ENCODE data around the gene AARSD1. TPM values are rescaled to one million over a fixed set of nuclear protein-coding genes. Genes with fewer than 3 reads are reported as not detected.
A peak's percentile ranks its signal among the peaks of the same experiment; 100 is the strongest.
"Not testable (repeated sequence)": the region's sequence is repeated elsewhere in the genome, so short reads cannot be mapped to it uniquely, and the experiment has no call there.

The AARSD1 gene
- polyA plus RNA-seq, 6 donors from 2014 or later: 34.4 to 58.3 (median 41.2) TPM

GRCh38 chr17:42973323-42973722 lies 9.1 kb upstream of the AARSD1 start:
- H3K27me3 Mint-ChIP-seq; ATAC-seq (ENCODE audit: low read depth in 2 of 2); H3K9me3 Mint-ChIP-seq; DNase-seq; H3K36me3 Mint-ChIP-seq; H3K4me1 Mint-ChIP-seq; H3K27ac Mint-ChIP-seq; H3K4me3 Mint-ChIP-seq: not testable (repeated sequence)

GRCh38 chr17:42971589-42971988 lies 7.3 kb upstream of the AARSD1 start:
- no peaks in the 10 kb centered on the region for H3K27me3 Mint-ChIP-seq
- peak overlapping the region in 1 of 6 donors; percentile 24 for H3K27ac Mint-ChIP-seq
- H3K9me3 Mint-ChIP-seq: no peaks in the 10 kb centered on the region
- no peaks in the 10 kb centered on the region for H3K36me3 Mint-ChIP-seq
- ATAC-seq (ENCODE audit: low read depth in 2 of 2): no peak
- H3K4me3 Mint-ChIP-seq: no peak overlapping the region
- DNase-seq: no peak
- no peaks in the 10 kb centered on the region for H3K4me1 Mint-ChIP-seq

GRCh38 chr17:42969001-42969581 lies 4.8 kb upstream of the AARSD1 start:
- ATAC-seq (ENCODE audit: low read depth in 2 of 2) (no peak), DNase-seq (no peak)
- Mint-ChIP-seq H3K36me3 (no peaks in the 10 kb centered on the region), H3K27me3 (no peaks in the 10 kb centered on the region), H3K4me1 (peaks cover 5 to 9% (median 6%) of the 10 kb centered on the region in 3 donors), H3K9me3 (no peaks in the 10 kb centered on the region), H3K4me3 (peak overlapping the region in 1 of 8 donors; percentile 36), H3K27ac (peak overlapping the region in 2 of 6 donors; percentile 23 to 81)

- ATAC-seq (ENCODE audit: low read depth in 2 of 2) (no peak), DNase-seq (no peak)
- peaks cover 0 to 5% of the 10 kb centered on the region in 2 donors for H3K36me3 Mint-ChIP-seq
- H3K9me3 Mint-ChIP-seq: no peaks in the 10 kb centered on the region
- H3K27me3 Mint-ChIP-seq: no peaks in the 10 kb centered on the region
- H3K4me3 Mint-ChIP-seq: no peak overlapping the region
- H3K27ac Mint-ChIP-seq: no peak overlapping the region
- H3K4me1 Mint-ChIP-seq: peaks cover 12 to 18% (median 13%) of the 10 kb centered on the region in 3 donors
Measured at GRCh38 chr17:42967925-42968324, 3.7 kb upstream of the AARSD1 start.

GRCh38 chr17:42953669-42954068 lies 10.6 kb downstream of the AARSD1 start:
- Mint-ChIP-seq H3K4me3 (no peak overlapping the region), H3K36me3 (peaks cover 23 to 44% of the 10 kb centered on the region in 2 donors), H3K27me3 (no peaks in the 10 kb centered on the region), H3K27ac (no peak overlapping the region), H3K4me1 (peaks cover 0 to 6% (median 4%) of the 10 kb centered on the region in 3 donors), H3K9me3 (no peaks in the 10 kb centered on the region)
- no peak for DNase-seq
- no peak for ATAC-seq (ENCODE audit: low read depth in 2 of 2)

GRCh38 chr17:42950044-42950783 lies 14.0 kb downstream of the AARSD1 start:
- no peak for DNase-seq
- Mint-ChIP-seq H3K27me3 (no peaks in the 10 kb centered on the region), H3K4me1 (no peaks in the 10 kb centered on the region), H3K27ac (peak overlapping the region in 2 of 6 donors; percentile 4 to 39), H3K4me3 (no peak overlapping the region), H3K36me3 (peaks cover 7 to 23% of the 10 kb centered on the region in 2 donors), H3K9me3 (no peaks in the 10 kb centered on the region)
- no peak for ATAC-seq (ENCODE audit: low read depth in 2 of 2)

- Mint-ChIP-seq H3K36me3 (peaks cover 7 to 9% of the 10 kb centered on the region in 2 donors), H3K4me3 (no peak overlapping the region), H3K9me3 (no peaks in the 10 kb centered on the region), H3K27me3 (no peaks in the 10 kb centered on the region), H3K27ac (peak overlapping the region in 2 of 6 donors; percentile 75 to 81), H3K4me1 (no peaks in the 10 kb centered on the region)
- DNase-seq (no peak), ATAC-seq (ENCODE audit: low read depth in 2 of 2) (no peak)
Measured at GRCh38 chr17:42946812-42947211, 17.4 kb downstream of the AARSD1 start.

GRCh38 chr17:42944211-42944610 lies 20.0 kb downstream of the AARSD1 start:
- peaks cover 0 to 6% (median 0%) of the 10 kb centered on the region in 3 donors for H3K27me3 Mint-ChIP-seq
- DNase-seq: no peak
- no peak for ATAC-seq (ENCODE audit: low read depth in 2 of 2)
- H3K4me3 Mint-ChIP-seq: no peak overlapping the region
- no peaks in the 10 kb centered on the region for H3K9me3 Mint-ChIP-seq
- H3K36me3 Mint-ChIP-seq: peaks cover 1 to 3% of the 10 kb centered on the region in 2 donors
- no peaks in the 10 kb centered on the region for H3K4me1 Mint-ChIP-seq
- H3K27ac Mint-ChIP-seq: no peak overlapping the region

GRCh38 chr17:42937712-42938596 lies 26.3 kb downstream of the AARSD1 start:
- Mint-ChIP-seq H3K27me3 (peaks cover 5 to 27% (median 10%) of the 10 kb centered on the region in 3 donors), H3K27ac (peak overlapping the region in 1 of 6 donors; percentile 26), H3K4me1 (peaks cover 0 to 3% (median 0%) of the 10 kb centered on the region in 3 donors), H3K9me3 (no peaks in the 10 kb centered on the region), H3K36me3 (no peaks in the 10 kb centered on the region), H3K4me3 (no peak overlapping the region)
- peak; percentile 42 to 59 for ATAC-seq (ENCODE audit: low read depth in 2 of 2)
- DNase-seq: peak; percentile 5

- peaks cover 0 to 1% (median 0%) of the 10 kb centered on the region in 7 donors for H3K9me3 Mint-ChIP-seq
- no peak overlapping the region for H3K4me3 Mint-ChIP-seq
- ATAC-seq (ENCODE audit: low read depth in 2 of 2): no peak
- peaks cover 0 to 14% (median 10%) of the 10 kb centered on the region in 3 donors for H3K27me3 Mint-ChIP-seq
- peak overlapping the region in 3 of 6 donors; percentile 21 to 85 (median 49) for H3K27ac Mint-ChIP-seq
- DNase-seq: no peak
- peaks cover 8 to 9% (median 9%) of the 10 kb centered on the region in 3 donors for H3K4me1 Mint-ChIP-seq
- H3K36me3 Mint-ChIP-seq: no peaks in the 10 kb centered on the region
Measured at GRCh38 chr17:42929497-42929844, 34.8 kb downstream of the AARSD1 start.

GRCh38 chr17:42928714-42929496 lies 35.3 kb downstream of the AARSD1 start:
- Mint-ChIP-seq H3K27ac (peak overlapping the region in 5 of 6 donors; percentile 10 to 62 (median 35)), H3K36me3 (no peaks in the 10 kb centered on the region), H3K27me3 (peaks cover 0 to 8% (median 5%) of the 10 kb centered on the region in 3 donors), H3K4me1 (peaks cover 8 to 9% (median 9%) of the 10 kb centered on the region in 3 donors), H3K9me3 (peaks cover 0 to 1% (median 0%) of the 10 kb centered on the region in 7 donors), H3K4me3 (peak overlapping the region in 1 of 8 donors; percentile 30)
- ATAC-seq (ENCODE audit: low read depth in 2 of 2): peak; percentile 80 to 88
- peak; percentile 20 for DNase-seq

GRCh38 chr17:42924891-42925290 lies 39.4 kb downstream of the AARSD1 start:
- peaks cover 0 to 1% (median 0%) of the 10 kb centered on the region in 7 donors for H3K9me3 Mint-ChIP-seq
- H3K27ac Mint-ChIP-seq: no peak overlapping the region
- peaks cover 8 to 9% (median 9%) of the 10 kb centered on the region in 3 donors for H3K4me1 Mint-ChIP-seq
- H3K4me3 Mint-ChIP-seq: no peak overlapping the region
- DNase-seq (no peak), ATAC-seq (ENCODE audit: low read depth in 2 of 2) (no peak)
- peaks cover 0 to 2% (median 0%) of the 10 kb centered on the region in 3 donors for H3K27me3 Mint-ChIP-seq
- no peaks in the 10 kb centered on the region for H3K36me3 Mint-ChIP-seq

- ATAC-seq (ENCODE audit: low read depth in 2 of 2); H3K4me1 Mint-ChIP-seq; DNase-seq; H3K36me3 Mint-ChIP-seq; H3K27me3 Mint-ChIP-seq; H3K4me3 Mint-ChIP-seq; H3K9me3 Mint-ChIP-seq; H3K27ac Mint-ChIP-seq: not testable (repeated sequence)
Measured at GRCh38 chr17:42923472-42923871, 40.8 kb downstream of the AARSD1 start.
